Skeletal muscle tissue (tissue), 4 donors: ENCODE results near the gene PRPF39. TPM values are rescaled to one million over a fixed set of nuclear protein-coding genes. Genes with fewer than 3 reads are reported as not detected.

Experiments
- H3K27ac ChIP-seq: one replicate; pipeline ENCODE4 v1.7.0; 2013; ENCODE audit warnings: mild to moderate bottlenecking, low read depth, low read length, inconsistent platforms
- H3K27me3 ChIP-seq, 3 donors: one replicate each; pipeline ENCODE4 v1.7.0; 2013; ENCODE audit warnings: low read length in 3 of 3; ENCODE audit not compliant: control insufficient read depth in 3 of 3, insufficient read depth in 3 of 3
- H3K36me3 ChIP-seq, 3 donors: one replicate each; pipeline ENCODE4 v1.7.0; 2013; ENCODE audit warnings: low read length in 3 of 3; ENCODE audit not compliant: control insufficient read depth in 3 of 3, insufficient read depth in 3 of 3
- H3K4me1 ChIP-seq, 3 donors: one replicate each; pipeline ENCODE4 v1.7.0; 2013; ENCODE audit warnings: low read length in 3 of 3, mild to moderate bottlenecking in 3 of 3; ENCODE audit not compliant: control insufficient read depth in 3 of 3, insufficient read depth in 3 of 3
- H3K4me3 ChIP-seq, 3 donors: one replicate each; pipeline ENCODE4 v1.7.0; 2013; ENCODE audit warnings: low read length in 3 of 3
- H3K9ac ChIP-seq, 3 donors: one replicate each; pipeline ENCODE4 v1.7.0; 2013; ENCODE audit warnings: low read length in 3 of 3, mild to moderate bottlenecking in 3 of 3, moderate library complexity in 2 of 3, low read depth in 1 of 3
- H3K9me3 ChIP-seq, 3 donors: one replicate each; pipeline ENCODE4 v1.7.0; 2013; ENCODE audit warnings: low read length in 3 of 3; ENCODE audit not compliant: control insufficient read depth in 3 of 3
- total RNA-seq: library from RNA; depleted of rRNA; stranded (reverse); fragments of >200 nt; gene quantifications from one replicate; pipeline ENCODE4 v1.2.3, GENCODE V29; 2014
- donor health status: Osteomylitis.

Gene PRPF39
- total RNA-seq, 1 donor from 2014 or later, result 33.9 TPM

- H3K27me3 ChIP-seq, result no peaks in the 10 kb centered on the region
- H3K9ac ChIP-seq, result no peak overlapping the region
- no peak overlapping the region for H3K4me3 ChIP-seq
- H3K36me3 ChIP-seq, result peaks cover 4 to 13% (median 10%) of the 10 kb centered on the region in 3 donors
- no peak overlapping the region for H3K27ac ChIP-seq
- H3K4me1 ChIP-seq, result no peaks in the 10 kb centered on the region
- H3K9me3 ChIP-seq, result no peaks in the 10 kb centered on the region
These were observed 32.0 kb upstream of the PRPF39 start for GRCh38 chr14:45051896-45052295.

DNA sequence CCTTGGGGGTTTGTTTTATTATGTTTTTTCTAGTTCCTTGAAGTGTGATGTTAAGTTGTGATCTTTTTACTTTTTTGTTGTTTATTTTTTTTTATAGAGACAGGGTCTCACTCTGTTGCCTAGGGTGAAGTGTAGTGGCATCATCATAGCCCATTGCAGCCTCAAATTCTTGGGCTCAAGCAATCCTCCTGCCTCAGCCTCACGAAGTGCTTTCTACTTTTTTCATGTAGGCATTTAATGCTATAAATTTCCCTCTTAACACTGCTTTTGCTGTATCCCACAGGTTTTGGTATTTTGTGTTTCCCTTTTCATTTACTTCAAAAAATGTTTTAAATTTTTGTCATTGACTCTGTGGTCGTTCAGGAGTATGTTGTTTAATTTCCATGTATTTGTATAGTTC, 26.6 kb upstream of the PRPF39 start:
- no peaks in the 10 kb centered on the region for H3K27me3 ChIP-seq
- no peaks in the 10 kb centered on the region for H3K4me1 ChIP-seq
- H3K9ac ChIP-seq, result no peak overlapping the region
- H3K27ac ChIP-seq, result no peak overlapping the region
- no peaks in the 10 kb centered on the region for H3K9me3 ChIP-seq
- H3K4me3 ChIP-seq, result no peak overlapping the region
- peaks cover 0 to 8% (median 6%) of the 10 kb centered on the region in 3 donors for H3K36me3 ChIP-seq

- no peak overlapping the region for H3K4me3 ChIP-seq
- no peaks in the 10 kb centered on the region for H3K4me1 ChIP-seq
- no peak overlapping the region for H3K9ac ChIP-seq
- no peaks in the 10 kb centered on the region for H3K27me3 ChIP-seq
- peaks cover 0 to 6% (median under 1%) of the 10 kb centered on the region in 3 donors for H3K36me3 ChIP-seq
- H3K27ac ChIP-seq, result no peak overlapping the region
- H3K9me3 ChIP-seq, result no peaks in the 10 kb centered on the region
These were observed 26.0 kb upstream of the PRPF39 start for GRCh38 chr14:45057881-45058364.

GRCh38 chr14:45060551-45060950, 23.4 kb upstream of the PRPF39 start:
- no peaks in the 10 kb centered on the region for H3K36me3 ChIP-seq
- no peaks in the 10 kb centered on the region for H3K27me3 ChIP-seq
- no peak overlapping the region for H3K27ac ChIP-seq
- H3K4me3 ChIP-seq, result no peak overlapping the region
- no peak overlapping the region for H3K9ac ChIP-seq
- H3K9me3 ChIP-seq, result no peaks in the 10 kb centered on the region
- peaks cover 0 to 5% (median 2%) of the 10 kb centered on the region in 3 donors for H3K4me1 ChIP-seq

DNA sequence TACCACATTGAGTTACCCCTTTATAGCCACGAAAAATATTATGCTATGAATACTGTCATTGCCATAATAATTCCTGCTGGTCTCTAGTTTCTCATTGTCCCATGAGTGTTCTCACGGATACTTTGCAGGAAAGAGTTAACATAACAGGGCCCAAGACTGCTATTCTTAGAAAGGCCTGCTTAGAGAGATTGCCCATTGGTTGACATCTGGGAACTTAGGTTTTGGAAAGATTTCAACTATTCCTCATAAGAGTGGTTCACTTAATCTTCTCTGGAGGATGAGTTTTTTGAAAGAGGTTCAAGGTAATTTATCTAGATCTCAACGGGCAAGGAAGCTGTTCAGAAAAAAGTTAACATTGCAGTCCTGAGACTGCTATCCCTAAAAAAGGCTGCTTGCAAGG, 18.4 kb upstream of the PRPF39 start:
- no peaks in the 10 kb centered on the region for H3K27me3 ChIP-seq
- peaks cover 6 to 10% (median 7%) of the 10 kb centered on the region in 3 donors for H3K4me1 ChIP-seq
- peak overlapping the region in 1 of 3 donors; percentile 18 for H3K9ac ChIP-seq
- H3K9me3 ChIP-seq, result no peaks in the 10 kb centered on the region
- H3K4me3 ChIP-seq, result peak overlapping the region; percentile 13 to 45 (median 43)
- H3K27ac ChIP-seq, result peak overlapping the region; percentile 66
- H3K36me3 ChIP-seq, result no peaks in the 10 kb centered on the region

DNA sequence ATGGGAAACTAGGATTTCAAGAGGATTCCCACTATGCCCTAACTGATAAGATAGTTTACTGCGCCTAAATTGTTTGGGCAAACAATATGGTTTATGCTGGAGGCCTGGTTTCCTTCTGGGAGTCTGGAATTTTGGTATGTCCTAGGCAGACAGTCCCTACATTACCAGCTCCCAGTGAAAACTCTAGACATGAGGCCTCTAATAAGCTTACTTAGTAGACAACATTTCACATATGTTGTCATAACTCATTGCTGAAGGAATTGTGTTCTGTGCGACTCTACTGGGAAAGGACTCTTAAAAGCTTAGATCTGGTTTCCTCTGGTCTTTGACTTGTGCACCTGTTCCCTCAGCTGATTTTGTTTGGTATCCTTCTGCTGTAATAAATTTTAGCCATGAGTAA, 18.0 kb upstream of the PRPF39 start:
- H3K27ac ChIP-seq, result peak overlapping the region; percentile 66
- peak overlapping the region in 1 of 3 donors; percentile 25 for H3K9ac ChIP-seq
- peak overlapping the region in 2 of 3 donors; percentile 14 to 45 for H3K4me3 ChIP-seq
- H3K27me3 ChIP-seq, result no peaks in the 10 kb centered on the region
- peaks cover 6 to 10% (median 7%) of the 10 kb centered on the region in 3 donors for H3K4me1 ChIP-seq
- no peaks in the 10 kb centered on the region for H3K9me3 ChIP-seq
- H3K36me3 ChIP-seq, result no peaks in the 10 kb centered on the region

GRCh38 chr14:45066667-45067066, 17.2 kb upstream of the PRPF39 start:
- Histone ChIP-seq H3K36me3 (no peaks in the 10 kb centered on the region), H3K4me3 (no peak overlapping the region), H3K9ac (no peak overlapping the region), H3K27me3 (no peaks in the 10 kb centered on the region), H3K27ac (peak overlapping the region; percentile 66), H3K9me3 (no peaks in the 10 kb centered on the region), H3K4me1 (peaks cover 6 to 10% (median 7%) of the 10 kb centered on the region in 3 donors)

GRCh38 chr14:45068396-45068795, 15.5 kb upstream of the PRPF39 start:
- H3K36me3 ChIP-seq, result no peaks in the 10 kb centered on the region

DNA sequence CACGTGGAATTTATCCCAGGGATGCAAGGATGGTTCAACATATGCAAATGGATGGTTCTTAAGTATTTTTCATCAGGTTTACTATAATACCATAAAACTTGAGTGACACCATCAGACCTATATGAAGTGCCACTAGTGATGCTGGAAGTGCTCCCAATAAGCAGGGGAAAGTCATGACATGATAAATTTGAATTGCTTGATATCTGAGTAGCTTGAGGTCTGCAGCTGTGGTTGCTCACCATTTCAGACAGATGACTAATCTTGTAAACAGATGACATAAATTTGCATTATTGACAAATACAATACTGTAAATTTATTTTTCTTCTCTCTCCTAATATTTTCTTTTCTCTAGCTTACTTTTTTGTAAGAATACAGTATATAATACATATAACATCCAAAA, 13.7 kb upstream of the PRPF39 start:
- no peak overlapping the region for H3K9ac ChIP-seq
- H3K4me1 ChIP-seq, result peaks cover 3 to 10% (median 6%) of the 10 kb centered on the region in 3 donors
- no peaks in the 10 kb centered on the region for H3K27me3 ChIP-seq
- H3K9me3 ChIP-seq, result no peaks in the 10 kb centered on the region
- no peak overlapping the region for H3K4me3 ChIP-seq
- H3K27ac ChIP-seq, result no peak overlapping the region
- no peaks in the 10 kb centered on the region for H3K36me3 ChIP-seq

More at GRCh38 chr14:45068396-45068795, 15.5 kb upstream of the PRPF39 start:
- no peak overlapping the region for H3K27ac ChIP-seq
- H3K4me1 ChIP-seq, result peaks cover 6 to 10% (median 7%) of the 10 kb centered on the region in 3 donors
- no peak overlapping the region for H3K4me3 ChIP-seq
- no peaks in the 10 kb centered on the region for H3K9me3 ChIP-seq
- no peaks in the 10 kb centered on the region for H3K27me3 ChIP-seq
- H3K9ac ChIP-seq, result no peak overlapping the region

DNA sequence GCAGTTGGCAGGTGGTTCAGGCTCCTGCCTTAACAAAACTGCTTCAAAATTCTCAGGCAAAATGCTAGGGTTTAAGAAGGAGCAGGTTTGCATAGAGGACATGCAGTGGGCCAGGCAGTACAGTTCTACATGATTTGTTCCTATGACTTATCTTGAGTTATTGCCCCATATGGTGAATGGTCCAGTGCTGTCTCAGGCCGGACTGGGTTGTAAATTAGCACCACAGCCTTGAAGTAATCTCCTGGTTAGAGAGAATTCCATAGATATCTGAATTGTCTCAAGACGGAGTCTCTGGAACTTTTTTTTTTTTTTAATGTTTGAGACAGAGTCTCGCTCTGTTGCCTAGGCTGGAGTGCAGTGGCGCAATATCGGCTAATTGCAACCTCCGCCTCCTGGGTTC, 11.8 kb upstream of the PRPF39 start:
- no peak overlapping the region for H3K4me3 ChIP-seq
- H3K27me3 ChIP-seq, result no peaks in the 10 kb centered on the region
- H3K4me1 ChIP-seq, result no peaks in the 10 kb centered on the region
- H3K9ac ChIP-seq, result no peak overlapping the region
- H3K9me3 ChIP-seq, result no peaks in the 10 kb centered on the region
- H3K36me3 ChIP-seq, result no peaks in the 10 kb centered on the region
- no peak overlapping the region for H3K27ac ChIP-seq
